ES-I3 (cell line): Measurements from ENCODE around the gene CD59.
A peak's percentile ranks its signal among the peaks of the same experiment; 100 is the strongest.
"Not testable (repeated sequence)": the region's sequence is repeated elsewhere in the genome, so short reads cannot be mapped to it uniquely, and the experiment has no call there.

Experiments used
- H3K36me3 ChIP-seq: 2 replicates; pipeline ENCODE4 v1.6.1; 2013; ENCODE audit warnings: mild to moderate bottlenecking, low read length, control low read depth, moderate library complexity; ENCODE audit not compliant: insufficient read depth
- H3K4me1 ChIP-seq: 2 replicates; pipeline ENCODE4 v1.6.1; 2013; ENCODE audit warnings: mild to moderate bottlenecking, control low read depth, low read length; ENCODE audit not compliant: insufficient read depth
- H3K9ac ChIP-seq: 2 replicates; pipeline ENCODE4 v1.6.1; 2013; ENCODE audit warnings: low read depth, mild to moderate bottlenecking, low read length, moderate library complexity
- H3K9me3 ChIP-seq: 2 replicates; pipeline ENCODE4 v1.6.1; 2013; ENCODE audit warnings: mild to moderate bottlenecking, low read length, moderate library complexity; ENCODE audit not compliant: control insufficient read depth, insufficient read depth

The CD59 gene

GRCh38 chr11:33713151-33713855, 22.9 kb downstream of the CD59 start:
- no peaks in the 10 kb centered on the region for H3K9me3 ChIP-seq
- no peaks in the 10 kb centered on the region; the same call in 1 of the 2 replicates for H3K36me3 ChIP-seq
- no peak overlapping the region for H3K9ac ChIP-seq
- no peaks in the 10 kb centered on the region for H3K4me1 ChIP-seq

DNA sequence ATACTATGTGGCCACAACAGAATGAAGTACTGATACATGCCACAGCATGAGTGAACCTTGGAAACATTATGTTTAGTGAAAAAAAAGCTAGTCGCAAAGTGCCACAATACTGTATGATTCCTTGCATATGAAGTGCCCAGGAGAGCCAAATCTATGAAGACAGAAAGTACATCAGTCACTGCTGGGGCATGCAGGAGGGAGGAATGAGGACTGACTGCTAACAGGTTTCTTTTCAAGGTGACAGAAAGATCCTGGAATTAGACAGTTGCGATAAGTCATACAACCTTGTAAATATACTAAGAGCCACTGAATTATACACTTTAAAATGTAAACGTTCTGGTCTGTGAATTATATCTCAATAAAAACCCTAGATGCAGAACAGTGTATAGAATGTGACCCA, 23.8 kb downstream of the CD59 start:
- Histone ChIP-seq H3K9me3 (no peaks in the 10 kb centered on the region), H3K9ac (no peak overlapping the region), H3K4me1 (no peaks in the 10 kb centered on the region), H3K36me3 (no peaks in the 10 kb centered on the region; the same call in 1 of the 2 replicates)

DNA sequence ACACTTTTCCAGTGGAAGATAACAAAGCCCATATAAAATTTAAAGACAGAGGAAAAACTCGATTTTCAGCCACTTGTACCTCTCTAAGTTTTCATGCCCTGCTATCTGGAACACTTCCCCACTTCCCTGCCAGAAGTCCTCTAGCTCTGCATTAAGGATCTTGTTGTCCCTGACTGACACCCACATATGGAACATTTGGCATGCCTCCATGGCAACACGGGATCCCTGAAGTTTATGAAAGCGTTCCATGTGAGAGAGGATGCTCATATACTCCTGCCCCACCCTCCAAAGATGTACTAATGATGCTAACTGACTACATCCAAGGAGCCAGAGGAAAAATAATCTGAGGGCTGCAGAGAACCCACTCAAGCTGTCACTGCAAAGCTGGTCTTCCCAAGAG, 26.8 kb downstream of the CD59 start:
- H3K9me3 ChIP-seq, result no peaks in the 10 kb centered on the region
- no peaks in the 10 kb centered on the region for H3K4me1 ChIP-seq
- H3K36me3 ChIP-seq, result no peaks in the 10 kb centered on the region
- no peak overlapping the region for H3K9ac ChIP-seq

- no peak overlapping the region for H3K9ac ChIP-seq
- no peaks in the 10 kb centered on the region for H3K4me1 ChIP-seq
- no peaks in the 10 kb centered on the region for H3K9me3 ChIP-seq
- no peaks in the 10 kb centered on the region for H3K36me3 ChIP-seq
Observed at GRCh38 chr11:33708985-33709384, 27.2 kb downstream of the CD59 start.

GRCh38 chr11:33707831-33708230, 28.4 kb downstream of the CD59 start:
- H3K4me1 ChIP-seq, H3K9me3 ChIP-seq, H3K36me3 ChIP-seq, H3K9ac ChIP-seq: not testable (repeated sequence)

- Histone ChIP-seq H3K36me3 (no peaks in the 10 kb centered on the region), H3K4me1 (no peaks in the 10 kb centered on the region), H3K9ac (no peak overlapping the region), H3K9me3 (no peaks in the 10 kb centered on the region)
Observed at GRCh38 chr11:33706966-33707365, 29.3 kb downstream of the CD59 start.

DNA sequence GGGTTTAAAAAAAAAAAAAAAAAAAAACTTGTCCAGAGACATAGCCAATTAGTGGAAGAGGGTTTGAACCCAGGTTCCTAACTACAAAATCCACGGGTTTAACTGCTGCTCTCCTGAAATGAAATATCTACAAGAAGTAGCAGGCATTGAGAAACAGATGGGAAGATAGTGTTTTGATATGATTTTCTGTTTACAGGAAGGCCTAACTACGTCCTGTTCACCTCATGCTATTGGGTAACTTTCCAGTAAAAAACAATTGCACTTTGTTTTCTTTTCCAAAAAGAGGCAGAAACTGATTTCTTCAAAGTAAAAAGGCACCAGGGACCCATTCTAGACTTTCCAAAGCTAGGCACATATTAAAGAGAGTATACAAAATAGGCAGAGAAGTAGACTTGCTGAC, 29.7 kb downstream of the CD59 start:
- Histone ChIP-seq H3K36me3 (no peaks in the 10 kb centered on the region), H3K4me1 (peaks cover 2% of the 10 kb centered on the region; the same call in 1 of the 2 replicates), H3K9me3 (no peaks in the 10 kb centered on the region), H3K9ac (no peak overlapping the region)

GRCh38 chr11:33704240-33705002, 31.8 kb downstream of the CD59 start:
- no peaks in the 10 kb centered on the region for H3K9me3 ChIP-seq
- H3K4me1 ChIP-seq, result peaks cover 12% of the 10 kb centered on the region; the same call in 1 of the 2 replicates
- H3K9ac ChIP-seq, result no peak overlapping the region
- H3K36me3 ChIP-seq, result no peaks in the 10 kb centered on the region

DNA sequence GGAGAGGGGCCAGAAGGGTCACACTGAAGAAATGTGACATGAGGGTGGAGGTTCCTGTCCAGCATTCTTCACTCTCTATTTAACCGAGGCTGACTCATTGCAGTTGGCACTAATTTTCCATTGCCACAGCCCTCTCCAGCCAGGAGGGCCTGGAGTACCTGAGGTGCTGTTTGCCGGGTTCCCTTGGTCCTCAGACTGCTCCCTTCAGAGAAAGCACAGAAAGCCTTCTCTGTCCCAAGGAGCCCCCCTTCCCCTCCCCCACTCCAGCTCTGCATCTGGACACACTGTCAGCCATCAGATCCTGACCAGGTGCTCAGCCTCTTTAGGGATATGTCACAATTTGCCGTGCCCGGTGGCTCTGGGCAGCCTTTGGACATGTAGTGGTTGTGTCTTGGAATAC, 32.4 kb downstream of the CD59 start:
- Histone ChIP-seq H3K9me3 (no peaks in the 10 kb centered on the region), H3K4me1 (peaks cover 13% of the 10 kb centered on the region; the same call in 1 of the 2 replicates), H3K9ac (no peak overlapping the region), H3K36me3 (no peaks in the 10 kb centered on the region)

GRCh38 chr11:33703234-33703633, 33.0 kb downstream of the CD59 start:
- H3K36me3 ChIP-seq, result no peaks in the 10 kb centered on the region
- peaks cover 13% of the 10 kb centered on the region; the same call in 1 of the 2 replicates for H3K4me1 ChIP-seq
- no peaks in the 10 kb centered on the region for H3K9me3 ChIP-seq
- H3K9ac ChIP-seq, result no peak overlapping the region

GRCh38 chr11:33701302-33702230, 34.7 kb downstream of the CD59 start:
- Histone ChIP-seq H3K4me1 (peaks cover 13% of the 10 kb centered on the region; the same call in 1 of the 2 replicates), H3K9ac (peak overlapping the region; percentile 53), H3K36me3 (no peaks in the 10 kb centered on the region), H3K9me3 (no peaks in the 10 kb centered on the region)

DNA sequence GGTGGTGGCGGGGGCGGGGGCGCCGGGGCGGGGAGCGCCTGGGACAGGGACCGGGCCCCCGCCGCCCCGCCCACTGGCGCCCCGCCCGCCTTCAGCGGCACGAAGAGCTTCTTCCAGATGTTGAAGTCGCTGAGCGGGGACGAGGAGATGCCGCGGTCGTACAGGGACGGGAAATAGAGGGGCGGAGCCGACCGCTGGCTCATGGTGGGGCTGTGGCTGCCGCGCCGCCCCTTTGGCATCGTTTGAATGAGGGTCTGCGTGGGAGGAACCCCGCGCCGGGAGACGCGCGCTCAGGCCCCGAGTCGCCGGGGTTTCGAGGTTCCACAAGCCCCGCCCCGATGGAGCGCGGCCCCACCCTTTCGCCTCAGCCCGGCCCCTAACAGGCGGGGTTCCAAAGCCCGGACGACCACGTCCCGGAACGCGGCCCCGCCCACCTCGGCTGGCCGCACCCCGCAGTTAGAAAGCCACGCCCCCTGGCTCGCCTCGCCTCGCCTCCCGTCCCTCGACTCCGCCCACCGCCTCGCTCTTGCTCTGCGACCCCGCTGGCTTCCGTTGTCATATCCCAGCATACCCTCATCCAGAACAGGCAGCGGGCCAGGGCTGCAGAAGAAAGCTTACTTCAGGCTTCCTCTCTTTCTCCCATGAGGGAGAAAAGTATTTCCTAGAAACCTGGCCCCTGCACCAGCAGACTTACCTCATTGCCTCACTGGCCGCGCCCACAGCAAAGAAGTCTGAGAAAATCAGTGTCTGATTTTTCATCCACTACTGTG, 35.5 kb downstream of the CD59 start, which contains the start of gene C11orf91:
C11orf91 (minus strand) TSS at position 325 of the 770 bp plus-strand sequence; CDS start at position 239, 86 bp downstream.
- Histone ChIP-seq H3K4me1 (peaks cover 13% of the 10 kb centered on the region; the same call in 1 of the 2 replicates), H3K9me3 (no peaks in the 10 kb centered on the region), H3K9ac (peak within 1 kb of the TSS; percentile 85), H3K36me3 (no peaks in the 10 kb centered on the region)

GRCh38 chr11:33700063-33700501, 36.1 kb downstream of the CD59 start:
- no peaks in the 10 kb centered on the region for H3K36me3 ChIP-seq
- peaks cover 17% of the 10 kb centered on the region for H3K4me1 ChIP-seq
- no peaks in the 10 kb centered on the region for H3K9me3 ChIP-seq
- H3K9ac ChIP-seq, result peak overlapping the region; percentile 44
